Measurements from ENCODE around the gene NUCKS1.
A peak's percentile ranks its signal among the peaks of the same experiment; 100 is the strongest.

The NUCKS1 gene

DNA sequence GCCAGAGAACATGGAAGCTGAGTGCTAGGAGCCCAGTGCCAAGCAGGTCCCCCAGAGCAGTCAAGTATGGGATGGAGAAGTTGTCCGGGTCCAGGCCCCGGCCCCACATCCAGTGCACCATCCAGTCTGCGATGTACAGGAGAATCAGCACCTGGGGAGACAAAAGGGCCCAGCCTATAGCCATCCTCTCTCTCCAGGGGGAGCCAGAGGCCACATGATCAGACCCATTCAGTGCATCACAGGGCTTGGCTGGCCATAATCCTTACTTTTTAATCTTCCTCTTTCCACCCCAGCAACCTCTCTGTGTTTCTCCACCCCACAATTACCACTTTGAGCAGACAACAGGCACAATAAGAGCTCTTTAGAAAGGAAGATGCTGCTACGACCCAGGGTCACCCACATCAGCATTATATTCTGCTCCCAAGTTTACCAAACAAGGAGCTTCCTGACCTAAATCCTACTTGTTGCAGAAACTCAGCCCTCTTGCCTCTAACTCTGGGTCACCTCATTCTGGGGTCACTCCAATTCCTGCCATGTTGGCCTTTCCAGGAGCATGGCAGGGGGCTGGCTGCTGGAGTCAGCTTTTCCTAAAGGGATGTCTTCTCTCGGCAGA lies 41.7 kb upstream of the NUCKS1 start:
- H3K4me3 ChIP-seq (ENCODE audit: low read depth, low read length): no peak overlapping the region
- TF ChIP-seq, protein P1, sequence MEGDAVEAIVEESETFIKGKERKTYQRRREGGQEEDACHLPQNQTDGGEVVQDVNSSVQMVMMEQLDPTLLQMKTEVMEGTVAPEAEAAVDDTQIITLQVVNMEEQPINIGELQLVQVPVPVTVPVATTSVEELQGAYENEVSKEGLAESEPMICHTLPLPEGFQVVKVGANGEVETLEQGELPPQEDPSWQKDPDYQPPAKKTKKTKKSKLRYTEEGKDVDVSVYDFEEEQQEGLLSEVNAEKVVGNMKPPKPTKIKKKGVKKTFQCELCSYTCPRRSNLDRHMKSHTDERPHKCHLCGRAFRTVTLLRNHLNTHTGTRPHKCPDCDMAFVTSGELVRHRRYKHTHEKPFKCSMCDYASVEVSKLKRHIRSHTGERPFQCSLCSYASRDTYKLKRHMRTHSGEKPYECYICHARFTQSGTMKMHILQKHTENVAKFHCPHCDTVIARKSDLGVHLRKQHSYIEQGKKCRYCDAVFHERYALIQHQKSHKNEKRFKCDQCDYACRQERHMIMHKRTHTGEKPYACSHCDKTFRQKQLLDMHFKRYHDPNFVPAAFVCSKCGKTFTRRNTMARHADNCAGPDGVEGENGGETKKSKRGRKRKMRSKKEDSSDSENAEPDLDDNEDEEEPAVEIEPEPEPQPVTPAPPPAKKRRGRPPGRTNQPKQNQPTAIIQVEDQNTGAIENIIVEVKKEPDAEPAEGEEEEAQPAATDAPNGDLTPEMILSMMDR (IDR thresholded peaks at IDR 0.05; ENCODE audit: insufficient read depth, low read depth, low read length, missing control alignments): peak; percentile 94
- DNase-seq (ENCODE audit: low read depth): peak; percentile 67

DNA sequence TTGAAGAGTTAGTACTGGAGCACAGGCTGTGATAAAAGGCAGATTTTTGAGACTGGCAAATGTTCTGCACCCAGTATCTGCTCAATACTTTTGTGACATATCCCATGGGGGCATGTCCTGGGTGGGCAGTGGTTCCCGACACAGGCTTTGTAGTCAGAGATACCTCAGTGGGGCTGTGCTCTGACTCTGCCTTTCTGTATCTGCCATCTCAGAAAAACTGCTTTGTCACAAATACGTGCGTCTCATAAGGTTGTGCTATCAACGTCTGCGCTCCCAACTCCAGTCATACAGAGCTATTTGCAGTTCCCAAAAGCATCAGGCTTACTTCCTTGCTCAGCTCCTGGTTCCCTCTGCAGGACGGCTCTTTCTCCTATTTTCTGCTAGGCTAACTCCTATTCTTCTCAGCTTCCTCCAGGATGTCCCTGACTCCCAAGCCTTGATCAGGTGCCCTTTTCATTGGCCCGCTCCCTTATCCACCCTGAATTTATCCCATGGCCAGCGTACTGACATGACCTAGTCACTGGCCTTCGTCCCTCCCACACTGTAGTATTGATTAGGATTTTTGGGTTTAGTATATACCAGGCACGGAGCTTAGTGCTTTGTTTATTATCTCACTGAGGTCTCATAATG lies 37.4 kb upstream of the NUCKS1 start:
- TF ChIP-seq, protein P1 (IDR thresholded peaks at IDR 0.05; ENCODE audit: insufficient read depth, low read depth, low read length, missing control alignments): no peak
- H3K4me3 ChIP-seq (ENCODE audit: low read depth, low read length): no peak overlapping the region
- no peak for DNase-seq (ENCODE audit: low read depth)

DNA sequence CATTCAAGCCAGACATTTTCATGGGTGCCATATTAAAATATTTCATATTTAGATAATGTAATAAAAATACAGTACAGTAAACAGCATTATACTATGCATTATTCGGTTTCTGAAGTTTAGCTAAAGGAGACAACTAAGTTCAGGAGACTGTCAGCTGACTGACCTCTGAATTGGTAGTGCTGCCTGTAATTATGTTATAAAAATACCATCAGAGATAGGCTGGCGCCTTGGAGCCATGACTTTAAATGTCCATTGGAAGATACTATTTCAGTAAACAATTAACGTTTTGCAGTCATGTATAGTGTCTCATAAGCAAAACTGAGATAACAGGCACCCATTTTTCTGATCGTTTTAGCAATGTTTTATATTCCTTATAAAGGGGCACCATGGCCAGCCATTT lies 36.6 kb upstream of the NUCKS1 start:
- TF ChIP-seq, protein P1 (IDR thresholded peaks at IDR 0.05; ENCODE audit: insufficient read depth, low read depth, low read length, missing control alignments): no peak
- H3K4me3 ChIP-seq (ENCODE audit: low read depth, low read length): no peak overlapping the region
- no peak for DNase-seq (ENCODE audit: low read depth)

GRCh38 chr1:205785446-205785845 lies 35.5 kb upstream of the NUCKS1 start:
- DNase-seq (ENCODE audit: low read depth): no peak
- TF ChIP-seq, protein P1 (IDR thresholded peaks at IDR 0.05; ENCODE audit: insufficient read depth, low read depth, low read length, missing control alignments): no peak
- H3K4me3 ChIP-seq (ENCODE audit: low read depth, low read length): no peak overlapping the region

DNA sequence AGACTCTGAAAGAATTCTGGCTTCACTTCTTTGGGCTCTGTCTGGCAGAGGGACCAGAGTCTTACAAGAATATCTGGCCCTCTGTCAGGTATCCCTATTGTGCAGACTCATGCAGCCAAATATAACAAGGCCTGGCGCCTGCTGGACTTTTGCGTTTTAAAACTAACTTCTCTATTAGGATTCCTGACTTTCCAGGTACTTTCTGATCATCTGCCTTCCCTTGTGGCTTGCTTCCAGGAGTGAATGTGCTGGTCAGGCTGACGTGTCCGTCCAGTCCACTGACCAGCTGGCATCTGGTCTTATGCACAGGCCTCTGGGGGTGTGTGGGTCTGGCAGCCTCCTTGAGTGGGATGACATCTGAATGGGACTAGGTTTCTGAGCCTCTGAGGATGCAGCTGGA lies 33.9 kb upstream of the NUCKS1 start:
- TF ChIP-seq, protein P1 (IDR thresholded peaks at IDR 0.05; ENCODE audit: insufficient read depth, low read depth, low read length, missing control alignments): no peak
- DNase-seq (ENCODE audit: low read depth): no peak
- no peak overlapping the region for H3K4me3 ChIP-seq (ENCODE audit: low read depth, low read length)

DNA sequence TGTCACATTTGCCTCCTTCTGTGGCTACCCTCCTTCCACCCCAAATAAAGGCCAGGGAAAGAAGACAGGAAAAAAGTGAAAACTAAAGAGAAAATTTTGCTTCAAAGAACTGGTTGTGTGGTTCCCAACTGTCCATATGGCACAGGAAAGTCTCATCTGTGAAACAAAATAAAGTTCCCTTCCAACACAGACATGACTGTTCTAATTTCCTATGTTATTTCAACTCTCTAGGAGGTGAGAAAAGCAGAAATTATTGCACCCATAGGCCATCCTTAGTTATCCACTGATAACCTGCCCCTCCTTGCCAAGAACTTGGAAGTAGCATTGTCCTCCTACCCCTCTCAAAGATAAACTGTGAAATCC lies 33.4 kb upstream of the NUCKS1 start:
- no peak for DNase-seq (ENCODE audit: low read depth)
- no peak overlapping the region for H3K4me3 ChIP-seq (ENCODE audit: low read depth, low read length)
- TF ChIP-seq, protein P1 (IDR thresholded peaks at IDR 0.05; ENCODE audit: insufficient read depth, low read depth, low read length, missing control alignments): no peak
